ENCODE measurements around the gene FBXO11.

- TF ChIP-seq TAF1 (IDR thresholded peaks at IDR 0.05; ENCODE audit: borderline replicate concordance, insufficient read depth, low read length) (no peak), POLR2AphosphoS5 (IDR thresholded peaks at IDR 0.05; ENCODE audit: low read depth, low read length) (no peak), REST (IDR thresholded peaks at IDR 0.05; ENCODE audit: insufficient read depth in 1 of 2, low read depth in 2 of 2, low read length in 2 of 2) (no peak)
Observed at GRCh38 chr2:47892338-47892730, 14.0 kb downstream of the FBXO11 start.
